Gastrocnemius medialis (tissue), 4 donors: ENCODE measurements around the gene MACC1. TPM values are rescaled to one million over a fixed set of nuclear protein-coding genes. Genes with fewer than 3 reads are reported as not detected.

Experiments used
- ATAC-seq, 2 donors: fragments of 150-250 bp; one replicate each; pipeline ENCODE4 v1.9.1; 2016
- DNase-seq, 2 donors: peaks; one replicate each; pipeline ENCODE4 v3.0.0-alpha.2; 2019
- H3K27ac ChIP-seq, 4 donors: fragments of 200-600 bp; sonication (generic); 1 replicate in 1 of 4; 2 replicates in 3 of 4; pipeline ENCODE4 v1.5.1; 2016 to 2018; ENCODE audit warnings: mild to moderate bottlenecking in 2 of 4, moderate library complexity in 1 of 4
- H3K27me3 ChIP-seq, 3 donors: fragments of 200-600 bp; sonication (generic) in 2 of 3; 1 replicate in 1 of 3; 2 replicates in 2 of 3; pipeline versions ENCODE4 v1.5.1 to v1.6.0; 2016 to 2019; ENCODE audit warnings: mild to moderate bottlenecking in 1 of 3, moderate library complexity in 1 of 3
- H3K36me3 ChIP-seq, 2 donors: fragments of 200-600 bp; sonication (generic) in 1 of 2; one replicate each; pipeline ENCODE4 v1.5.1; 2017 to 2018
- H3K4me1 ChIP-seq, 2 donors: fragments of 200-600 bp; sonication (generic) in 1 of 2; one replicate each; pipeline ENCODE4 v1.5.1; 2016 to 2017; ENCODE audit warnings: mild to moderate bottlenecking in 2 of 2
- H3K4me3 ChIP-seq, 4 donors: fragments of 200-600 bp; sonication (generic) in 3 of 4; 1 replicate in 1 of 4; 2 replicates in 3 of 4; pipeline ENCODE4 v1.5.1; 2016 to 2019; ENCODE audit warnings: mild to moderate bottlenecking in 2 of 4
- H3K9me3 ChIP-seq, 3 donors: fragments of 200-600 bp; sonication (generic) in 2 of 3; 1 replicate in 1 of 3; 2 replicates in 2 of 3; pipeline ENCODE4 v1.5.1; 2016 to 2019
- POLR2A ChIP-seq, 2 donors: fragments of 450-650 bp; IDR thresholded peaks; one replicate each; pipeline ENCODE4 v1.6.1; 2017; ENCODE audit warnings: antibody characterized with exemption in 2 of 2, mild to moderate bottlenecking in 2 of 2, moderate library complexity in 2 of 2
- in situ Hi-C, 4 donors: fragments of 200-750 bp; cut with MboI; loops; one replicate each; pipeline versions ENCODE4 v1.15.0 to v1.8.0; 2017; ENCODE audit warnings: low sequenced_read_pairs in 4 of 4
- intact Hi-C: fragments of 100-400 bp; cut with DNase I; formaldehyde crosslinking; loops from one replicate; pipeline ENCODE4 v1.15.1; 2023; ENCODE audit warnings: low total_unique reads
- total RNA-seq, 4 donors: library from RNA; depleted of rRNA; stranded (reverse); fragments of >200 nt; gene quantifications; one replicate each; pipeline versions ENCODE4 v1.1.0 to v1.2.3, GENCODE V29; 2016
- TF ChIP-seq, protein P1 (sequence below), 5 experiments: fragments of 450-650 bp in 3 of 5; fragments of 200-600 bp in 2 of 5; sonication (generic) in 2 of 5; IDR thresholded peaks in 4 of 5; conservative IDR thresholded peaks in 1 of 5; 1 replicate in 4 of 5; 2 replicates in 1 of 5; pipeline ENCODE4 v1.5.1; 2016 to 2019; ENCODE audit warnings: antibody characterized with exemption in 5 of 5, mild to moderate bottlenecking in 3 of 5, moderate library complexity in 3 of 5

Gene MACC1
- total RNA-seq, 4 donors from 2014 or later: not detected

- ATAC-seq: no peak
- Histone ChIP-seq H3K9me3 (no peaks in the 10 kb centered on the region), H3K27me3 (no peaks in the 10 kb centered on the region), H3K4me1 (no peaks in the 10 kb centered on the region), H3K27ac (peak overlapping the region in 1 of 4 donors; percentile 5), H3K36me3 (no peaks in the 10 kb centered on the region), H3K4me3 (no peak overlapping the region)
- DNase-seq: no peak
- intact Hi-C loops: no loop called here
- TF ChIP-seq, protein P1, sequence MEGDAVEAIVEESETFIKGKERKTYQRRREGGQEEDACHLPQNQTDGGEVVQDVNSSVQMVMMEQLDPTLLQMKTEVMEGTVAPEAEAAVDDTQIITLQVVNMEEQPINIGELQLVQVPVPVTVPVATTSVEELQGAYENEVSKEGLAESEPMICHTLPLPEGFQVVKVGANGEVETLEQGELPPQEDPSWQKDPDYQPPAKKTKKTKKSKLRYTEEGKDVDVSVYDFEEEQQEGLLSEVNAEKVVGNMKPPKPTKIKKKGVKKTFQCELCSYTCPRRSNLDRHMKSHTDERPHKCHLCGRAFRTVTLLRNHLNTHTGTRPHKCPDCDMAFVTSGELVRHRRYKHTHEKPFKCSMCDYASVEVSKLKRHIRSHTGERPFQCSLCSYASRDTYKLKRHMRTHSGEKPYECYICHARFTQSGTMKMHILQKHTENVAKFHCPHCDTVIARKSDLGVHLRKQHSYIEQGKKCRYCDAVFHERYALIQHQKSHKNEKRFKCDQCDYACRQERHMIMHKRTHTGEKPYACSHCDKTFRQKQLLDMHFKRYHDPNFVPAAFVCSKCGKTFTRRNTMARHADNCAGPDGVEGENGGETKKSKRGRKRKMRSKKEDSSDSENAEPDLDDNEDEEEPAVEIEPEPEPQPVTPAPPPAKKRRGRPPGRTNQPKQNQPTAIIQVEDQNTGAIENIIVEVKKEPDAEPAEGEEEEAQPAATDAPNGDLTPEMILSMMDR (IDR thresholded peaks at IDR 0.05 in 4 of 5, conservative IDR thresholded peaks at IDR 0.05 in 1 of 5): no peak
- TF ChIP-seq POLR2A (IDR thresholded peaks at IDR 0.05): no peak
- in situ Hi-C loops: no loop called here
Measured at GRCh38 chr7:20107582-20107981, 109.6 kb downstream of the MACC1 start.

DNA sequence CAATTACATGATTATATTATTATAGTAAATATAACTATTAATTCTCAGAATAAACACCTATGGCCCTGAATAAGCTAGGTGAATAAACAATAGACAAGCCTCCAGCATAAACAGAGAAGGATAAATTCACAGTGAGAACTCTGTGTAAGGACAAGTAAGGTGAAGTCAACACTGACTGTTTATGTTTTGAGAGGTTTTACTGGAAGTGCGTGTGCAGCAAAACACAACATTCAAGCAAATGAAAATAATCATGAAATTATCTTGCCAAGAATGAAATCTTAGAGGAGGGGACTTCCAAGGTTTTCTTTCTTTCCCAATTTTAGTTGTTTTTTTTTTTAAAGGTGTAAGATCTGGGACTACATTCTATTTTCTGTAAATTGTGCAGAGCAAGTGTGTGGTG, 112.5 kb downstream of the MACC1 start:
- Histone ChIP-seq H3K27me3 (no peaks in the 10 kb centered on the region), H3K4me1 (no peaks in the 10 kb centered on the region), H3K27ac (no peak overlapping the region), H3K4me3 (no peak overlapping the region), H3K9me3 (no peaks in the 10 kb centered on the region), H3K36me3 (no peaks in the 10 kb centered on the region)
- TF ChIP-seq, protein P1 (IDR thresholded peaks at IDR 0.05 in 4 of 5, conservative IDR thresholded peaks at IDR 0.05 in 1 of 5): no peak
- no peak for TF ChIP-seq POLR2A (IDR thresholded peaks at IDR 0.05)
- DNase-seq (no peak), ATAC-seq (no peak)
- intact Hi-C loops (no loop called here), in situ Hi-C loops (no loop called here)

DNA sequence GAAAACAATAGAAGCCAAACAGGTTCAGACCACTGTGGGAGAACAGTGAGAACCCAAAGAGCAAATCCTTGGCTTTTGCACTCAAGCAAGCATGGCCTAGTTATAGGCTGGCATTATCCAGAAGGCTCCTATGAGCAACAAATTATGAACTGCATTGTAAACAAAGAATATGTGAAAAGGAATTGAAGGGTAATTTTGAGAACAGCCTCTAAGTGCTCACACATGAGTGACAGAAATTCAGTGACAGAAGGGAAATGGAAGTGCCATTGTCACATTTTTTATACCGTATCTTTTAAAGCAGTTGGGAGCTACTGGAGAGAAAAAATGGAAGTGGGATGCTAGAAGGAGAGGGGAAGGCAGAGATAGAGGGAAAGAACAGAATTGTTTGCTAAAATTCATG, 114.2 kb downstream of the MACC1 start:
- H3K27ac ChIP-seq: no peak overlapping the region
- no peaks in the 10 kb centered on the region for H3K9me3 ChIP-seq
- no peaks in the 10 kb centered on the region for H3K27me3 ChIP-seq
- no peaks in the 10 kb centered on the region for H3K36me3 ChIP-seq
- ATAC-seq: no peak
- no peak for DNase-seq
- no peak overlapping the region for H3K4me3 ChIP-seq
- H3K4me1 ChIP-seq: no peaks in the 10 kb centered on the region
- TF ChIP-seq POLR2A (IDR thresholded peaks at IDR 0.05): no peak
- TF ChIP-seq, protein P1 (IDR thresholded peaks at IDR 0.05 in 4 of 5, conservative IDR thresholded peaks at IDR 0.05 in 1 of 5): no peak
- in situ Hi-C loops: no loop called here
- intact Hi-C loops: no loop called here

DNA sequence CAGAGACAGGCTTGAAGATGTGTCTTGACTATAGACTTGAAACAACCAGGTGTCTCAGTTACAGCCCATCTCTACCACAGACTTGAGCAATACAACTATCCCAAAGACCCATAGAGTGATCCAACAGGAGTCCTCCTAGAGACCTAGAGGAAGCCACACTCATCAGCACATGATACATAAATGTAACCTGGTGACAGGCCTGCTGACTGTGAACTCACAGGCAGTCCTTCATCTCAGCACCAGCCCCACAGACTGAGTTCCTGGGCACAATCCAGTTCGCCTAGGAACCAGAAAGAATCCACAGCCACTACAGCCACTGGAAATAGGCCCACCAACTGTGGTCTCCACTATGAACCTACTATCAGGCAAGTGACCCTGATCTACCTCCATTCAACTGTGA, 121.3 kb downstream of the MACC1 start:
- no peak for DNase-seq
- Histone ChIP-seq H3K4me1 (no peaks in the 10 kb centered on the region), H3K4me3 (no peak overlapping the region), H3K27me3 (no peaks in the 10 kb centered on the region), H3K9me3 (no peaks in the 10 kb centered on the region), H3K27ac (no peak overlapping the region), H3K36me3 (no peaks in the 10 kb centered on the region)
- in situ Hi-C loops: no loop called here
- no peak for ATAC-seq
- no peak for TF ChIP-seq POLR2A (IDR thresholded peaks at IDR 0.05)
- TF ChIP-seq, protein P1 (IDR thresholded peaks at IDR 0.05 in 4 of 5, conservative IDR thresholded peaks at IDR 0.05 in 1 of 5): no peak
- intact Hi-C loops: no loop called here

GRCh38 chr7:20095436-20095835, 121.7 kb downstream of the MACC1 start:
- intact Hi-C loops: no loop called here
- no peak for TF ChIP-seq POLR2A (IDR thresholded peaks at IDR 0.05)
- TF ChIP-seq, protein P1 (IDR thresholded peaks at IDR 0.05 in 4 of 5, conservative IDR thresholded peaks at IDR 0.05 in 1 of 5): no peak

More at GRCh38 chr7:20095436-20095835, 121.7 kb downstream of the MACC1 start:
- DNase-seq: no peak
- Histone ChIP-seq H3K27ac (no peak overlapping the region), H3K36me3 (no peaks in the 10 kb centered on the region), H3K9me3 (no peaks in the 10 kb centered on the region), H3K4me1 (no peaks in the 10 kb centered on the region), H3K4me3 (no peak overlapping the region), H3K27me3 (no peaks in the 10 kb centered on the region)
- in situ Hi-C loops: no loop called here
- ATAC-seq: no peak
